SHP77 (cell line): ENCODE measurements around the gene ADAMTSL2.
A peak's percentile ranks its signal among the peaks of the same experiment; 100 is the strongest.

ENCODE experiments used
- DNase-seq, 2 experiments: peaks; one replicate each; lab custom pipeline; 2025; lab: John Stamatoyannopoulos, UW

The ADAMTSL2 gene

DNA sequence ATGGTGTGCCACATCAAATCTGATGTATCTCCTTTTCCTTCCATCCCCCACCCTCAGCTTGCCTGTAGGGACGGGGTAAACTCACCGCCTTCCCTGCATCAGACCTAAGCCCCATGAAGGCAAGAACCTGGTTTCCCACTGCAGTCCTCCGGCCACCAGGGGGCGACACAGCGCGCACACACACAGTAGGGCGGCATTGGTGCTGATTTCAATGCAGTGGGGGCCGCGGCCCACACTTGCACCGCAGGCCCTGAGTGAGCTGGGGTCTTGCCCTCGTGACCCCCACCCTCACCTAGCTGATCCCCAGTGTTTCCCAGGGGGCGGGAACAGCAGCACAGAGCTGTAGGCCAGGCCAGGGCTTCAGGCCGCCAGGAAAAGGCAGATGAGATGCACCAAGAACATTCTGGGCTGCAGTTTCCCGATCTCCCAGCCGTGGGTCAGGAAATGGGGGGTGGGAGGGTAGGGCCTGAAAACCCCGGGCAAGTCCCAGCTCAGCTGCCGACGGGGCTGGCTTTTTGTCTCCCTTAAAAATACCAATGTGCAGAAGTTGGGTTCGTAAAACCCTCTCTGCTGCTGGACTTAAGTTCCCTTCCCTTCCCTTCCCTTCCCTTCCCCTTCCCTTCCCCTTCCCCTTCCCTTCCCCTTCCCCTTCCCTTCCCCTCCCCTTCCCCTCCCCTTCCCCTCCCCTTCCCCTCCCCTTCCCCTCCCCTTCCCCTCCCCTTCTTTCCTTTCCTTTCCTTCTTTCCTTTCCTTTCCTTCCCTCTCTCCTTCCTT is 55.1 kb downstream of the ADAMTSL2 start:
- DNase-seq: peak; percentile 21 to 33

DNA sequence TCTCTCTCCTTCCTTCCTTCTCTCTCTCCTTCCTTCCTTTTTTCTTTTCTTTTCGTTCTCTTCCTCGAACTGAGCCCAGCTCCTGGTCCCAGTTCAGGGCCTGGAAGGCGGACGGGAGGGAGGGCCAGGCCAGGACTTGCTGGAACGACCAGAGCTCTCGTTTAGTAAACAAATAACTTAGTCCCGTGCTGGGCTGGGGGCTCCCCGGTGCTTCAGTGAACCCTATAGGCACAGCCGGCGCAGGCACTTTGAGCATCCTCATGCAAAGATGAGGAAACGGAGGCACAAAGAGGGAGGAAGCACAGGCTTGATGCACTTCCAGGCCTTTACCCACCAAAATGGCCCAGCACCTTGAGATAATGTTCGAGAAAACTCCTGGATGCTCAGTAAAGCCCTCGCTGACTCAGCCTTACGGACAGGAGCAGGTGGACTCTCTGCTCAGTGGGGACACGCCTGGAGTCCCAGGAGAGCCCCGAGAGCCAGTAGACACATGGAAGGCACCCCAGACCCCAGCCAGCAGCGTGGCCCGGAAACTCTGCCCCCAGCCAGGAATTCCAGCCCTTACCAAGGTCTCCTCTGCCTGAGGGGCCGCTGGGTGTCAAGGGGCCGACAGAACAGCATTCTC is 55.8 kb downstream of the ADAMTSL2 start:
- DNase-seq: no peak

DNA sequence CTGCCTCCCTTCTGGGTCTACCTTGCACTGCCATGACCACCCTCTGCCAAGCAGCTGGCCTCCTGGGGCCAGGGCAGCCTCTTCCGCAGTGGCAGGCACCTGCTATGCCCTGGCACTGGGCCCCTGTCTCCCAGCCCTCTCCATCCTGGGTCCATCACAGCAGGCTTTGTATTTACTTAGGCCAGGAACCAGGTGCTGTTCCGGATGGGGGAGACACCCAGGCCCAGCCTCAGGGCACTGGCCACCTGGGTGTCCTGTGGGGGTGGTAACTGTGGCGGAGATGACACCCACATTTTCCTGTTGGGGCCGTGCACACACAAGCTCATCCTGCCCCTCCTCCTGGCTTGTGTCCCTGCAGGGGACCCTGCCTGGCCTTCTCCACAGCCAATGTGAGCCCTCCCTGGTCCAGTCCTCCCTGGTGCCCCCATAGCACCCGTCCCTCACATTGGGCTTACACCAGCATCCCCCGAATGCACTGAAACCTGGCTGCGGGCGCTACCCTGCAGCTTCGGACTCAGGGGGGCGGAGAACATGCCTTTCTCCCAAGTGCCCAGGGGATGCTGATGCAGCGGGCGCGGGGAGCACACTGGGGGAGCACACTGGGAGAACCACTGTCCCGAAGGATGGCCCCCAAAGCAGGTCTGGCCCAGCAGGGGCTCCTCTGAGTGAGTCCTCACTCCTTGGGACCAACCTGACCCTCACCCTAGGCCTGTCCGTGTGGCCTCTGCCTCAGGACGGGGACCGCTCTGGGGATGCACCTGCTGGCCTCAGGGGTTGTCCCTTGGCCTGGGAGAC is 56.8 kb downstream of the ADAMTSL2 start:
- peak in 1 of 2 experiments; percentile 76 for DNase-seq

DNA sequence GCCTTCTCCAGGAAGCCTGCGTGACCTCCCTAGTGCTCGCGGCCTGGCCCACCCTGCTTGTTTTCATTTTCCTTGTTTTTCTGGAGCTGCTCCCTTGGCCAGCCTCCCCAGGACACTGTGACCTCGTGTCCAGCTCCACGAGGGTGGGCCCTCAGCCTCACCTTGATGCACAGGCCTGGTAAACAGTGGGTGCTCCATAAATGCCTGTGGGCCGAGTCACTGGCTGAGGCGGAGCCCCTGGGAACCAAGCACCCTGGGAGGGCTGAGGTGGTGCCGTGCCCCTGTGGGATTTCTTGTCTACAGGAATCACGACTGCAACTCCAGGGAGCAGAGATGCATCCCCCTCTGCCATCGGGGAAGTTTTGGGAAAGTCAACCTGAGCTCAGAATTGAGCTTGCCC is 57.5 kb downstream of the ADAMTSL2 start:
- no peak for DNase-seq

DNA sequence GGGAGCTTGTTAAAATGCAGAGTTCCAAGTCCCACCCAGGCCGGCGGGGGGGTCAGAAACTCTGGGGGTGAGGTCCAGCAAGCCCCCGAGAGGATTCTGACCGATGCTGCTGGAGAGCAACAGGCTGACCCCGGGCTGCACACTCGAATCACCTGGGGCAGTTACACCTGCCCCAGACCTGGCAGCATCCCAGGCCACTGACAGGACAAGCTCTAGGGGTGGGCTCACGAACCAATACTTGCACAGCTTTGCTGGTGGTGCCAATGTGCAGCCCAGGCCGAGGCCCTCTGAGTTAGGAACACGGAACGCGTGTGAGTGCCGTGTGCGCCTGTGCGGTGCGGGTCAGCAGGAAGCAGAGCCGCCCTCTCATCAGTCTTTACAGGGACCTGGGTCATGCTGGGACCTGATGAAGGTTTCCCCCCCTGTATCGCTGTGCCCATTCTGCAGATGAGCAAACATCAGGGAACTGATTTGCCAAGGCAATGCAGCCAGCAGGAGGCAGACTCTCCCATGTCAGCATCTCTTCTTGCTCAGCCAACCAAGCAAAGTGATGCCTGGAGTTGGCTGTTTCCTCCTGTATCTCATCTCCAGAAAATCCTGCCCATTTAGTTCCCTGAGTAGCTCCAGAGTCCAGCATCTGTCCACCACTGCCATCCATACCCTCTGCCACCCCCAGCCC is 58.4 kb downstream of the ADAMTSL2 start:
- no peak for DNase-seq

DNA sequence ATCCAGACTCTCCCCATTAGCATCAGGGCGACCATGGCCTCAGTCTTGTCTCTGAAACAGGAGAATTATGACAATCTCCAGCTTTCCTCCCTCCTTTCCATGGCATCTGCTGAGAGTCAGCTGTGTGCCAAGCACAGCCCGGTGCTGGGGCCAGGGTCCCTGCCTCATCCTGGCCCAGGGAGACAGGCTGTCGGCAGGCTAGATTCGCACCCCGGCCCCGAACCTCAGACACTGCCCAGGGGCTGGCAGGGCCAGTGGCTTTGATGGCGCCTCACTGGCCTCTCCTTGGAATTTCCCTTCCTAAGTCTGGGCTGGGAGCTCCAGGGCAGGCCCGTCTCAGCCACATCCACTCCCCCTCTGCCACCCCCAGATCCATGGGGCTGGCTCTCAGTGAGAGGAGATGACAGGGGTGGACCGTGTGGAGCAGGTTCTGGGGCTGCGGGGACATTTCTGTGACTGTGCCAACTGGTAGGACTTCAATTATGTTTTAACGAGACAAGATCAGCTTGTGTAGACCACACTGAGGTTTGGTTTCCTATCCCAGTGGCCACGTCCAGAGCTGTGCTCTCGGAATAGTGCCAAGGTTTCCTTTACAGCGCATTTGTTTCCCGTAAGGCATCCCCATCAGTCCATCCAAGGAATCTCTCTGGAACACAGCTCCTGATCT is 59.2 kb downstream of the ADAMTSL2 start:
- DNase-seq: no peak

DNA sequence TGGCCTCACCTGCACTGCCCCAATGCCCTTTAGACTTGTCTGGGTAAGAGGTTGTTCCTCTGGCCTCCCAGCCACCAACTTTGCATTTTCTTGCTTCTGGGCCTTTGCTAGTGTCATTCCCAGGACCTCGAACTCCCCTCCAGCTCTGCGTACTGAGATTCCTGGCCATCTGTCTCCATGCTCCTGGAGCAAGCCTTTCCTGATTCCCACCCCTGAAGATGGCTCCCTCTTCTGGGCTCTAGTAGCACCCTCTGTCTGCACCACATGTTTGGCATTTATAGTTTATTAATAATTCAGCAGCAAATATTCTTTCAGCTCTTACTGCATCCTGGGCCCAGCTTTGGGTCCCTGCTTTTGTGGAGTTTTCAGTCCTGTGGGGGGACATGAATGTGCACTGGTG is 59.8 kb downstream of the ADAMTSL2 start:
- no peak for DNase-seq

DNA sequence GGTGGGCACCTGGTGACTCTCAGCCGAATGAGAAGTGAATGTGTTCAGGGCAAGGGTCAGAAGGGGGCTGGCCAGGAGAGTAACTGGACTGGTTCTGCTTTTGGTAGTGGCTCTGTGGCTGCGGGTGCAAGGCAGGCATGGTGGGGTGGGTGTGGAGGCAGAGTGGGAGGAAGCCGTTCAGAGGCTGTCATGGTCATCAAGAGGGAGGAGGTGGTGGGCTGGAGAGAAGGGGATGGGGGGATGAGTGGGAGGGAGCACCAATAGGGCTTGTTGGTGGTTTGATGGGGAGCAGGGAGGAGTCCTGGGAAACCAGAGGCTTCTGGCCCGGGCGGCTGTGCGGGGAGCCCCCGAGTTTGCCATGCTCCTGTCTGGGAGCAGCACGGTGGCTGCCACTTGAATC is 61.4 kb downstream of the ADAMTSL2 start:
- DNase-seq: no peak

DNA sequence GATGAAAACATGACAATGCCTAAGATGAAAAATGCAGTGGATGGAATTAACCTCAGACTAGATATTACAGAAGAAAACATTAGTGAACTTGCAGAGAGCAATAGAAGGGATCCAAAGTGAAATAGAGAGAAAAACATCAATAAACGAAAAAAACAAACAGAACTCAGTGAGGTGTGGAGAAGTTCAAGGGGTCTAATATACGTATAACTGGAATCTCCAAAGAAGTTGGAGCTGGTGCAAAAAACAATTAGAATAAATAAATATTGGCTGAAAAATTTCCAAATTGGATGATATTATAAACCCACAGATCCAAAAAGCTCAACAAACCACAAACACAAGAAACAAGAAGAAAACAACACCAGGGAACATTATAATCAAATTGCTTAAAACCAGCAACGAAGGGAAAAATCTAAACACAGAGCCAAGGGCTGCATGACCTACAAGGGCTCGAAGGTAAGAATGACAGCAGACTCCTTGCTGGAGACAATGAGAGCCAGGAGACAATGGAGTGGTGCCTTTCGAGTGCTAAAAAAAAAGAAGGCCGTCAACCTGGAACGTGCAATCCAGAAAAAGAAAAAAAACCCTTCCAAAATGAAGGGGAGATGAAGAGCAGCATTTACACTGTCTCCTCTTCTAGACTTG is 62.9 kb downstream of the ADAMTSL2 start:
- DNase-seq: no peak

DNA sequence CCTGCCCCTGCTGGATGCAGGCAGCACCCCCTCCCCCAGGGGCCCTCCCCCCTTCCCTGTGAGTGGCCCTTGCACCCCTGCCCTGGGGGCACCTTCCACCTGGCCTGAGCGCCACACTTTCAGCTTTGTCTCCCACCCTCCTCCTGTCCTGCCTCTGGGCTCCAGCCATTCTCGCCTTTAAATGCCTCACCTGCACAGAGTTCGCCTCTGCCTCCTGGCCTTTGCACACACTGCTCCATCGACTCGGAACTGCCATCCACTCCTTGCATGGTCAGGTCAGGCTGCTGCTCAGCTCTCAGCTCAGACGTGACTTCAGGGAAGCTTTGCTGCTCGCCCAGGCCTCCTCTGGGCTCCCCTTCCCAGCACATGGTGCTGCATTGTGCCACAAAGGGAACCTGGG is 64.5 kb downstream of the ADAMTSL2 start:
- DNase-seq: no peak

DNA sequence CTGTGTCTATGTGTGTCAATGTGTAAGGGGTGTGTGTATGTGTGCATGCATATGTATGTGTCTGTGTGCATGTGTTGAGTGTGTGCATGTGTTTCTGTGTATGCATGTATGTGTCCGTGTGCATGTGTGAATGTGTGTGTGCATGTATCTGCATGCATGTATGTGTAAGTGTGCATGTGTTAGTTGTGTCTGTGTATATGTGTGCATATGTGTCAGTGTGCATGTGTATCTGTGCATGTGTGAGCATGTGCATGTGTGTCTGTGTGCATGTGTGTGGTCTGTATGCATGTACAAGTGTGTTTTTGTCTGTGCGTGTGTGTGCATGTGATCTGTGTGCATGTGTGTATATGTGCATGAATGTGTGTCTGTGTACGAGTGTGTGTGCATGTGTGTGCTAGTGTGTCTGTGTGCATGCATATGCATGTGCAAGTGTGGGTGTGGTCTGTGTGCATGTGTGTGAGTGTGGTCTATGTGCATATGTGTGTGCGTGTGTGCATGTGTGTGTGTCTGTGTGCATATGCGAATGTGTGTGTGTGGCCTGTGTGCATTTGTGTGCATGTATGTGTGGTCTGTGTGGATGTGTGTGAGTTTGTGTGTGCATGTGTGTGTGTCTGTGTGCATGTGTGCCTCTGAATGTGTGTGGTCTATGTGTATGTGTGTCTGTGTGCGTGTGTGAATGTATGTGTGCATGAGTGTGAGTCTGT is 65.1 kb downstream of the ADAMTSL2 start:
- no peak for DNase-seq

DNA sequence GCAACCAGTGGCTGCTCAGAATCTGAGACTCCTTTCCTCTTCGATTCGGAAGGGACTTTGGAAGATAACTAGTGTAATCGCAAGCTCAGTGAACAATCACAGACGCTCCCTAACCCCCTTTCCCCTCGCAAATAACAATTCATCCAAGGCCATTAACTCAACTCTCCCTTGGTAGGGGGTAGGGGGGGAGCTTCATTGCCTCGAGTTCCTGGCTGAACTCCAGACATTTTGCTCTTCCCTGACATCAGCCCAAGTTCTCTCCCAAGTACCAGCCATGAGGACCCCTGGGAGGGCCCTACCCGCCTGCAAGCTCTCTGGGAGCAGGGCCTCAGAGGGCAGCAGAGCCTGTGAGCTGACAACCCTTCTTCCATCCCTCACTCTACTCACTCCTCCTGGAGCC is 66.2 kb downstream of the ADAMTSL2 start:
- DNase-seq: no peak

DNA sequence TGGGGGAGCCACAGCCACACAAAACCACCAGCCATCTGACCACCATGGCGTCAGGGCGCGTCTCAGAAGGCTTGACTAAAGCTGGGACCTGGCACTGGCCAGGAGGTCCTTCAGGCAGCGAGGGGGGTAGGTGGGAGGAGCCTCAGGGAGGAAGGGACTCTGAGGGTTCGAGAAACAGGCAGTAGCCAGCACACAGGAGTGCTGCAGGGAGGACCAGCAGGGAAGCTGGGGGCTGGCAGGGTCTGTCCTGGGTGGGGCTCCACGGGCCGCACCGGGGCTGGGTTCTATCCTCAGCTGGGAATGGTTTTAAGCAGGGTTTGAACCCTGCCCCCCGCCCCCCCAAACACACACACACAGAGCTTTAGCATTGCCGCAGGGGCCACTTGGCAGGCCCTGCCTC is 67.2 kb downstream of the ADAMTSL2 start:
- no peak for DNase-seq

DNA sequence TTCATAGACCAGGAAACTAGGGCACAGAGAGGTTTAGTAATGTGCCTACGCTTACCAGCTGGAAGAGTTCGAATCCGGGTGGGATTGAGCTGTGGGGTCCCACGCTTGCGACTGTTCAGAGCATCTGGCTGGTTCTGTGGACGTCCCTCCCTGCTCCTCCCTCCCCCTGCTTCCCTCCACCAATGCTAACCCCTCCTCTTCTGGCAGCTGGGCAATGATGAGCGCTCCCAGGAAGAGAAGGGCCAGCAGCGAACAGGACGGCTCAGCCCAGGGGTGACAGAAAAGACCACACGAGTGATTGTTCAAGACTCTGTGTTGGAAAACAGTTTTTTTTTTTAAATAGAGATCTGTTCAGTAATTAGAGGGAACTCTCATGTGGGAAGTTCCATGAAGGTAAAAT is 67.8 kb downstream of the ADAMTSL2 start:
- peak; percentile 51 to 71 for DNase-seq

DNA sequence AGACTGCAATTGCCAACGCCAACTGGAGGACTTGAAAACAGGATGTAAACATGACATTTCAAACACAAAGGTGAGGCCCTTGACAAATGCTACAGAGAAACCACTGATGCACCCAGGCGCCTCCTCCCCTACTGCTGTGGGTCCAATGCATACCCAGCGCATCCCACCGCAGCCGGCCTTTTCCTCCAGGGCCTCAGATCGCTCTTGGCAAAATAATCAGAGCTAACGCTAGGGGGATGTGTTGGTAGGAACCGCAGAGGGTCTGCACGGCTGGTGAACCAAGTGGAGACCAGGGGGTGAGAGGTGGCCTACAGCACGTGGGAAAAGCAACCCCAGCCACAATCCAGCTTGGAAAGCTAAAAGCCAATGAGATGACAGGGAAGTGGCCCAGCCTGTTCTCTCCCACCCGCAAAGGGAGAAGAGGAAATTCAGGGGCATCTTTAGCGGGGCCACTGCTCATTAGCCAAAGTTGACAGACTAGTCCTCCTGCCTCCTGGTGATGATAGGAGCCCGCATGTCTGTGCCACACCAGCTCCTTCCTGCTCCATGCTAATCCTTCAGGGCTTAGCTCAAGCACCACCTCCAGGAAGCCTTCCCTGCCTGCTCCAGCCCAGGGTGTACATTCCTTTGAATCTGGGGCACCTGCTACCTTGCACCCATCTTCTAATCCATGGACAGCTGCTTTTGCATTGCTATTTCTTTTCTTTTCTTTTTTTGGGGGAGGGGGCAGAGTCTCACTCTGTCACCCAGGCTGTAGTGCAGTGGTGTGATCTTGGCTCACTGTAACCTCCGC is 68.8 kb downstream of the ADAMTSL2 start:
- DNase-seq: peak; percentile 66 to 71

DNA sequence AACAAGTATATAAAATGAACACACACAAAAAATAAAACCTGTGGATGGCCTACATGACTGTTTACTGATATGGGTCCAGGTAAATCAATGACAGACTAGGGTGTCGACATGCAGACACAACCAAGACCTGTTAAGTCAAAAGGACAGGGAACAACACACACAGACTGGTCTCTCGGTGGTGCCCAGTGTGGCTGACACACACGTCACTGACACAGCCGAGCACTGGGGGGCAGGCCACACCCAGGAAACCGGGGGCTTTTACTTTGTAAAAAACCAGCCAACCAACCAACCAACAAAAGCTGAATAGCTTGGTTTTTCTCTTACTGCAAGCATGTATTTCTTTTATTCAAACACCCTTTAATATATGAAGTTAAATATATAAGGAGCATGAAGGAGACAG is 69.7 kb downstream of the ADAMTSL2 start:
- peak in 1 of 2 experiments; percentile 29 for DNase-seq

DNA sequence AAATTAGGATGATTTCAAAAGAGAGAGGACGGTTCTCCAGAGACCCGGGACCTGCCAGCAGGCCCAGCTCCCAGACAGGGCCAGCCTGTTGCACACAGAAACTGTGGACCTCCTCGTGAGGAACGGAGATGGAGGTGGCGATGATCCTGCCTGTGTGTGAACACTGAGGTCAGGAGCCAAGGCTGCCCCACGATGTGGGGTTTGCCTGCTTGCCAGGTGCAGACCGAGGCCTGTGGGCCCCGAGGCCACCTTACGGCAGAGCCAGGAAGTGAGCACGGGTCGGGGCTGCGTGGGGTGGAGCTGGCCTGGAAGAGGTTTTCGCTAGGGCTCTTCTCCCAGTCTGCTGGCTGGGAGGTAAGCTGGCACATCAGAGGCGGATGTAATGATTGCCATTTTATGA is 70.4 kb downstream of the ADAMTSL2 start:
- peak; percentile 31 to 47 for DNase-seq

DNA sequence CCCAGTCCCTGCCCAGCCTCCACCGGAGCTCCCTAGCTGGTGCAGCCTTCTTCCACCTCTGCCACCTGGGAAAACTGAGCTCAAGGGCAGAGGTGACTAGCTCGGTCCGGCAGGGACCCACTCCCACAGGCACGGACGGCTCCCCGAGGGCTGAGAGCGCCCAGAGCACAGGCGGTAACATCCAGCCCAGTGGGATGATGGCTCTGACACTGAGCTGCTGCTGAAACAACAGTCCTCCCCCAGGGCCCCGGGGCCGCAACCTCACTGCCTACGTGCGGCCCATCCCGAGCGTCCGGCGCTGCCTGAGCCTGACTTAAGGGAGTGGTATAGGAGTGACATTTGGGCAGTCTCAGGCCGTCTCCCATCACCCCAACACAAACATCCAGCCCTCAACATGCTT is 70.9 kb downstream of the ADAMTSL2 start:
- no peak for DNase-seq

DNA sequence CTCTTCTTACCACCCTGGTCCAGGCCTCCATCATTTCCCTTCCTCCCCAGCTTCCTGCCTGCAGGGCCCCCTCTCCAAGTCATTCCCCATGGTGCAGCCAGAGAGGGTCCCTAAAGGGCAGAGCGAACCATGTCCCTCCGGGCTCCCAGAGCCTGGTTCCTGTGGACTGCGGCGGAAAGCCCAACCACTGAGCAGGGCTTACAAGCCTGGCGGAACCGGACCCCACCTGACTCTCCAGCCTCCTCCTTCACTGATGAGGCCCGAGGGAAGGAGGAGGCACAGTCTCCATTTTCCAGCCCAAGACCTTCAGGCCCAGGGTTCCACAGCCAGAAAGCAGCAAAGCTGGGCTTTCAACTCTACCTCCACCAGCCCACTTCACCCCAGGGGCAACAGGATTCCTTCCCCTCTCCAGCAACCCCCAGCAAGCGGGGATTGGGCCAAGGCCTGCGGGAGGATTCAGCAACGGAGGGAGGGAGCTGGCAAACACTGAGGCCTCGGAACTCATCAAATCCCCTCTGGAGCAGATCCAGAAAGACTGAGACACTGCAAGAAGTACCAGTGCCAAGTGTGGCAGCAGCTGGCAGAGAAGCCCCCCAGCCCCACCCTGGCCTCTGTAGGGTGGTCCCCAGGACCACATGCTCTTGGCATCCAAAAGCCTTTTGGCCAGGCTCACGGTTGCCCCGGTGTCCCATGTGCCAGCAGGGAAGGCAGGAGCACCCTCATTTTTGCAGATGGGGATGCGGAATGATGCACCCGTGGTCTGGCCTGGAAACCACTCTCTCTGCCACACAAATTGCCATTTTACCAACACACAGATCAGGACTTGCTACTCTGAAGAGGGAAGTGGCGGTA is 71.6 kb downstream of the ADAMTSL2 start:
- DNase-seq: no peak
